Keratinocyte (primary cell): ENCODE measurements around the gene ATP2C1. TPM values are rescaled to one million over a fixed set of nuclear protein-coding genes. Genes with fewer than 3 reads are reported as not detected.

ENCODE experiments used
- DNase-seq: peaks from one replicate; pipeline ENCODE4 v3.0.0-alpha.2; 2011; ENCODE audit warnings: low read depth, missing footprints, low spot score
- FAIRE-seq: peaks from 2 replicates; lab custom pipeline; 2011; peaks lifted over from hg19 to GRCh38; lab: Jason Lieb, UNC
- H2AFZ ChIP-seq: 2 replicates; pipeline ENCODE4 v1.6.0; 2012; ENCODE audit warnings: low read length, control low read depth, inconsistent platforms; ENCODE audit not compliant: control insufficient read depth
- H3K27ac ChIP-seq: 2 replicates; pipeline ENCODE4 v1.5.1; 2011; ENCODE audit warnings: low read length; ENCODE audit not compliant: control insufficient read depth, insufficient read depth
- H3K27me3 ChIP-seq: 3 replicates; pipeline ENCODE4 v1.6.0; 2011; ENCODE audit warnings: low read length; ENCODE audit not compliant: control insufficient read depth, insufficient read depth; ENCODE audit errors: extremely low read depth
- H3K36me3 ChIP-seq, 2 experiments: 2 replicates in 1 of 2; 3 replicates in 1 of 2; pipeline ENCODE4 v1.5.1; 2011; ENCODE audit warnings: low read length in 2 of 2, mild to moderate bottlenecking in 1 of 2; ENCODE audit not compliant: control insufficient read depth in 2 of 2, insufficient read depth in 2 of 2; ENCODE audit errors: extremely low read depth in 1 of 2
- H3K4me1 ChIP-seq: 3 replicates; pipeline ENCODE4 v1.5.1; 2011; ENCODE audit warnings: low read length; ENCODE audit not compliant: control insufficient read depth, insufficient read depth; ENCODE audit errors: extremely low read depth
- H3K4me2 ChIP-seq: 3 replicates; pipeline ENCODE4 v1.6.0; 2011; ENCODE audit warnings: low read depth, low read length; ENCODE audit not compliant: control insufficient read depth, insufficient read depth; ENCODE audit errors: extremely low read depth
- H3K4me3 ChIP-seq, 3 experiments: fragments of 200-600 bp in 1 of 3; sonication (generic) in 1 of 3; 2 replicates in 2 of 3; 3 replicates in 1 of 3; pipeline ENCODE4 v1.5.1; 2011 to 2016; ENCODE audit warnings: low read length in 3 of 3, mild to moderate bottlenecking in 3 of 3, control low read depth in 2 of 3, inconsistent platforms in 1 of 3, low read depth in 1 of 3, mixed read lengths in 1 of 3, mixed run types in 1 of 3, moderate library complexity in 1 of 3; ENCODE audit not compliant: control insufficient read depth in 2 of 3, insufficient read depth in 2 of 3; ENCODE audit errors: extremely low read depth in 1 of 3
- H3K79me2 ChIP-seq: 2 replicates; pipeline ENCODE4 v1.6.0; 2012; ENCODE audit warnings: low read length; ENCODE audit not compliant: control insufficient read depth, insufficient read depth
- H3K9ac ChIP-seq: 3 replicates; pipeline ENCODE4 v1.6.0; 2011; ENCODE audit warnings: low read length; ENCODE audit not compliant: control insufficient read depth, insufficient read depth; ENCODE audit errors: extremely low read depth
- H3K9me1 ChIP-seq: 3 replicates; pipeline ENCODE4 v1.6.0; 2011; ENCODE audit warnings: low read length; ENCODE audit not compliant: control insufficient read depth, insufficient read depth; ENCODE audit errors: extremely low read depth
- H3K9me3 ChIP-seq: 2 replicates; pipeline ENCODE4 v1.5.1; 2012; ENCODE audit warnings: low read depth, low read length; ENCODE audit not compliant: control insufficient read depth
- H4K20me1 ChIP-seq: 3 replicates; pipeline ENCODE4 v1.6.0; 2011; ENCODE audit warnings: low read length; ENCODE audit not compliant: control insufficient read depth, insufficient read depth; ENCODE audit errors: extremely low read depth
- EZH2 ChIP-seq: IDR thresholded peaks from one replicate; pipeline ENCODE4 v1.6.1; 2012; ENCODE audit warnings: inconsistent platforms, mild to moderate bottlenecking, low read length, moderate library complexity
- dilution Hi-C: fragments of 300-500 bp; cut with MboI; formaldehyde crosslinking; loops from one replicate; pipeline ENCODE4 v1.7.0; 2020; ENCODE audit warnings: low sequenced_read_pairs; ENCODE audit not compliant: extremely low pct_ligation_motif_present
- polyA plus RNA-seq, 5 experiments: library from polyadenylated mRNA; depleted of rRNA in 3 of 5; stranded (reverse) in 3 of 5; stranded (forward) in 1 of 5; unstranded in 1 of 5; fragments of >200 nt; gene quantifications; 1 replicate in 1 of 5; 2 replicates in 3 of 5; 3 replicates in 1 of 5; pipeline versions ENCODE4 v1.2.1 to v1.2.3, GENCODE V29; 2011 to 2012; ENCODE audit warnings: missing spikeins in 2 of 5, low read depth in 1 of 5, low replicate concordance in 1 of 5
- TF ChIP-seq, protein P1 (sequence below), 3 experiments: IDR thresholded peaks in 1 of 3; conservative IDR thresholded peaks in 1 of 3; optimal IDR thresholded peaks in 1 of 3; 2 replicates in 2 of 3; 3 replicates in 1 of 3; pipeline versions ENCODE3 to v1.5.1; 2011; ENCODE audit warnings: low read length in 3 of 3, mild to moderate bottlenecking in 3 of 3, moderate library complexity in 2 of 3, control low read depth in 1 of 3, inconsistent platforms in 1 of 3; ENCODE audit not compliant: insufficient read depth in 2 of 3; ENCODE audit errors: extremely low read depth in 1 of 3

Gene ATP2C1
- polyA plus RNA-seq, 1 donor (not counting 4 experiments of a cell fraction or from before 2014, with no cell fraction given) = 141 TPM

DNA sequence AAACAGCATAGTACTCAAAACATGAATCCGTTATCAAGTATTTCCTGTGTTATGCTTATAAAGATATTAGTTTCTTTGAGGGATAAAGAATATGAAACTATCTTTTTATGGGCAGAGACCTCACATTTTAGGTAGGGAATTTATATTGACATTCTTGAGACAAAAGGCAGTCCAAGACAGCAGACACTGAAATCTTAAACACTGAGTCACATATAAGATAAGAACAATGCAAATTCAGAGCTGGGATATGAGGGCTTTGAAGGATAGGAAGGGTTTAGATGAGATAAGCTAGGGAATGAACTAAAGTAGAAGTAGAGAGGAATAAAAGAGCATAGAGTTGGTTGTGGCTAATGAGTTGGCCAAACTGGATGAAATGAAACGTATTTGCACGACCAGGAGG is 74.3 kb downstream of the ATP2C1 start:
- Histone ChIP-seq H3K79me2 (no peaks in the 10 kb centered on the region), H2AFZ (no peak overlapping the region), H3K4me2 (no peak overlapping the region), H3K9me3 (no peaks in the 10 kb centered on the region), H3K9me1 (no peaks in the 10 kb centered on the region), H3K4me3 (no peak overlapping the region), H3K4me1 (peaks cover 11% of the 10 kb centered on the region), H3K27me3 (no peaks in the 10 kb centered on the region), H3K27ac (no peak overlapping the region), H3K36me3 (peaks cover 7 to 18% of the 10 kb centered on the region in 2 experiments), H3K9ac (no peak overlapping the region), H4K20me1 (no peaks in the 10 kb centered on the region)
- TF ChIP-seq, protein P1, sequence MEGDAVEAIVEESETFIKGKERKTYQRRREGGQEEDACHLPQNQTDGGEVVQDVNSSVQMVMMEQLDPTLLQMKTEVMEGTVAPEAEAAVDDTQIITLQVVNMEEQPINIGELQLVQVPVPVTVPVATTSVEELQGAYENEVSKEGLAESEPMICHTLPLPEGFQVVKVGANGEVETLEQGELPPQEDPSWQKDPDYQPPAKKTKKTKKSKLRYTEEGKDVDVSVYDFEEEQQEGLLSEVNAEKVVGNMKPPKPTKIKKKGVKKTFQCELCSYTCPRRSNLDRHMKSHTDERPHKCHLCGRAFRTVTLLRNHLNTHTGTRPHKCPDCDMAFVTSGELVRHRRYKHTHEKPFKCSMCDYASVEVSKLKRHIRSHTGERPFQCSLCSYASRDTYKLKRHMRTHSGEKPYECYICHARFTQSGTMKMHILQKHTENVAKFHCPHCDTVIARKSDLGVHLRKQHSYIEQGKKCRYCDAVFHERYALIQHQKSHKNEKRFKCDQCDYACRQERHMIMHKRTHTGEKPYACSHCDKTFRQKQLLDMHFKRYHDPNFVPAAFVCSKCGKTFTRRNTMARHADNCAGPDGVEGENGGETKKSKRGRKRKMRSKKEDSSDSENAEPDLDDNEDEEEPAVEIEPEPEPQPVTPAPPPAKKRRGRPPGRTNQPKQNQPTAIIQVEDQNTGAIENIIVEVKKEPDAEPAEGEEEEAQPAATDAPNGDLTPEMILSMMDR (optimal IDR thresholded peaks at IDR 0.05 in 1 of 3, IDR thresholded peaks at IDR 0.05 in 1 of 3, conservative IDR thresholded peaks at IDR 0.05 in 1 of 3; ENCODE audit: extremely low read depth in 1 of 3, insufficient read depth in 2 of 3, low read length in 3 of 3) = no peak
- no peak for TF ChIP-seq EZH2
- DNase-seq = no peak
- dilution Hi-C loops = no loop called here
- FAIRE-seq = peak; percentile 32

DNA sequence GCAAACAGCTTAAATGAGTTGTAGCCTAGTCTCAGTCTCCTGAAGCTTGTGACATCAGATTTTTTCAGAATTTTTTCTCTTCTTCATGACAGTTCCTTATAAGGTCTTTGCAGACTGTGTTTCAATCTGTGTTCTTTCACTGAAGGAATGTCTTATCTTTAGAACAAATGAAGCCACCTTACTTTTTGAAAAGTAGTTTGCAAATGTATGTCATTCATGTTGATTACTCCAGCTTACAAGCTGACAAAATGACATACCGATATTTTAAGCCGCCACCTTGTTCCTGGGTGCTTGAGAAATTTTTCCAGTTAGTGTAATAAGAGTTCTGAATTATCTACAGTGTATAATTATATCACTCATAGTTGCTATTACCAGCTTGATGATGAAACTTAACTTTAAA is 75.7 kb downstream of the ATP2C1 start:
- DNase-seq = no peak
- Histone ChIP-seq H3K36me3 (peaks cover 7 to 18% of the 10 kb centered on the region in 2 experiments), H3K27ac (no peak overlapping the region), H3K79me2 (no peaks in the 10 kb centered on the region), H3K9me1 (no peaks in the 10 kb centered on the region), H3K9me3 (no peaks in the 10 kb centered on the region), H2AFZ (no peak overlapping the region), H3K4me2 (no peak overlapping the region), H3K4me1 (peaks cover 8% of the 10 kb centered on the region), H3K4me3 (no peak overlapping the region), H4K20me1 (no peaks in the 10 kb centered on the region), H3K27me3 (no peaks in the 10 kb centered on the region), H3K9ac (no peak overlapping the region)
- TF ChIP-seq, protein P1 (optimal IDR thresholded peaks at IDR 0.05 in 1 of 3, IDR thresholded peaks at IDR 0.05 in 1 of 3, conservative IDR thresholded peaks at IDR 0.05 in 1 of 3; ENCODE audit: extremely low read depth in 1 of 3, insufficient read depth in 2 of 3, low read length in 3 of 3) = no peak
- TF ChIP-seq EZH2 = no peak
- dilution Hi-C loops = no loop called here
- no peak for FAIRE-seq
